ENCODE data around the gene LRP1B. TPM values are rescaled to one million over a fixed set of nuclear protein-coding genes. Genes with fewer than 3 reads are reported as not detected.

Gene LRP1B
- total and polyA plus RNA-seq, 7 experiments from 2014 or later = 0.10 TPM; not detected in 6

DNA sequence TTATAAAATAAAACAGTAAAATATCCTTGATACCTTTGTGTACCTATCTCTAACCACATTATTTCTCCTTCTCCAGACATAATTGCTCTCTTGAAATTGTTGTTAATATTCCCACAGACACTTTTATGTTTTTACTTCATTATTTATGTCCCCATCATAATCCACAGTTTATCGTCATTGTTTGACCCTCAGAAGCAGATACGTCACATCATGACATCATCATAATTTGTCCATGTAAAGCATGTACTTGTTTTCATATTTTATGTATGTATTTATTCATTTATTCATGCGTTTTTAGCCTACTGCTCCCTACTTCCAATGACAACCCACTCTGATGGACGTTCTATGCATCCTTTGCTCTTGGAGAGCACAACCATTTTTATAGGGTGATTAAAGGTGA is 1943.7 kb downstream of the LRP1B start:
- Histone ChIP-seq H3K36me3 (ENCODE audit: control insufficient read depth in 2 of 3, insufficient read depth in 3 of 3, low read length in 3 of 3) (no peaks in the 10 kb centered on the region), H3K4me1 (ENCODE audit: control insufficient read depth in 2 of 2, insufficient read depth in 2 of 2, low read length in 2 of 2) (no peaks in the 10 kb centered on the region), H3K27me3 (ENCODE audit: control insufficient read depth in 2 of 2, insufficient read depth in 2 of 2, low read length in 2 of 2) (no peaks in the 10 kb centered on the region), H3K9me3 (ENCODE audit: control insufficient read depth in 2 of 3, low read length in 3 of 3) (no peaks in the 10 kb centered on the region), H3K4me3 (ENCODE audit: low read length) (no peak overlapping the region), H3K27ac (ENCODE audit: low read depth, low read length) (no peak overlapping the region)
- Mint-ChIP-seq H3K27me3 (no peaks in the 10 kb centered on the region), H3K36me3 (no peaks in the 10 kb centered on the region), H3K27ac (no peak overlapping the region), H3K4me3 (no peak overlapping the region), H3K4me1 (no peaks in the 10 kb centered on the region), H3K9me3 (peaks cover 0 to 17% (median 5%) of the 10 kb centered on the region in 11 donors)
- intact Hi-C loops (cut with micrococcal nuclease) = no loop called here
- CTCF ChIA-PET = no interaction called here
- DNase-seq (no peak), ATAC-seq (no peak)
- POLR2A ChIA-PET = no interaction called here

DNA sequence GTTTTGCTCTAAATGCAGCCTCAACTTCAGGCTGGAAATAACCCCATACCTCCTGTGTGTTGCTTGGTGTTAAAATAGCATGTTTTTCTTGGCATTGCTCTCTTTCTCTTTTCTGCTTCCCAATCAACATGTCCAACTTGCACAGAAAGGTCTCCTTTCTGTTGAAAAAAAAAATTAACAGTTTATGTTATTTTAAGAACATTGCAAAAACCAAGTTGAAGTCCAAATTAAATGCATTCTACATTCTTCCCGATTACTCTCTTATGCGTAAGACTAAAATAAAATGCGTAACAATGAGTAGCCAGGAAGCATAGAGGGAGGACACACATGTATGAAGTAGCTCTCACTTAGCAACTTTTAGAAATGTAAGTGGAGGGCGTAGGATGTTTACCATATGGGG is 1944.5 kb downstream of the LRP1B start:
- H3K4me3 Mint-ChIP-seq = no peak overlapping the region
- intact Hi-C loops (cut with micrococcal nuclease) = no loop called here
- no peaks in the 10 kb centered on the region for H3K4me1 Mint-ChIP-seq
- Histone ChIP-seq H3K4me1 (ENCODE audit: control insufficient read depth in 2 of 2, insufficient read depth in 2 of 2, low read length in 2 of 2) (no peaks in the 10 kb centered on the region), H3K27ac (ENCODE audit: low read depth, low read length) (no peak overlapping the region), H3K4me3 (ENCODE audit: low read length) (no peak overlapping the region), H3K36me3 (ENCODE audit: control insufficient read depth in 2 of 3, insufficient read depth in 3 of 3, low read length in 3 of 3) (no peaks in the 10 kb centered on the region), H3K27me3 (ENCODE audit: control insufficient read depth in 2 of 2, insufficient read depth in 2 of 2, low read length in 2 of 2) (no peaks in the 10 kb centered on the region), H3K9me3 (ENCODE audit: control insufficient read depth in 2 of 3, low read length in 3 of 3) (no peaks in the 10 kb centered on the region)
- H3K27ac Mint-ChIP-seq = no peak overlapping the region
- ATAC-seq (no peak), DNase-seq (no peak)
- H3K9me3 Mint-ChIP-seq = peaks cover 0 to 17% (median 5%) of the 10 kb centered on the region in 11 donors
- POLR2A ChIA-PET = no interaction called here
- CTCF ChIA-PET = no interaction called here
- no peaks in the 10 kb centered on the region for H3K36me3 Mint-ChIP-seq
- no peaks in the 10 kb centered on the region for H3K27me3 Mint-ChIP-seq

DNA sequence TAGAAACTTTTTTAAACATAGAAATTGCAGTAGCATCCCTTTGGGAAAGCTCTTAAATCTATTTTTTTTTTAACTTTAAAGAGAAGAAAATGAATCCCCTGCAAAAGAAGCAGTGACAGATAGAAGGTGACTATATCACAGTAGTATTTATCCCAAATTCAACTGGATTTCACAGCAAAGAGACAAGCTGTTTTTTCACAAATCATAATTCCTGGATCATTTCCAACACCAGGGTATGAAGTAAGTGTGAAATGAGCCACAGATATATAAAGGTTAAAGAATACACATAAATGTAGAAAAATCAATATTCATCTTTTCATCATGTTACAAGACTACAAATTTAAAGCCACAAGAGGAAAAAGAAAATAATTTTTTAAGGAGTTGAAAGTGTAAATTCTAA is 1945.7 kb downstream of the LRP1B start:
- H3K36me3 Mint-ChIP-seq = no peaks in the 10 kb centered on the region
- POLR2A ChIA-PET = no interaction called here
- ATAC-seq (no peak), DNase-seq (no peak)
- CTCF ChIA-PET = no interaction called here
- no peak overlapping the region for H3K27ac Mint-ChIP-seq
- Histone ChIP-seq H3K4me1 (ENCODE audit: control insufficient read depth in 2 of 2, insufficient read depth in 2 of 2, low read length in 2 of 2) (no peaks in the 10 kb centered on the region), H3K27me3 (ENCODE audit: control insufficient read depth in 2 of 2, insufficient read depth in 2 of 2, low read length in 2 of 2) (no peaks in the 10 kb centered on the region), H3K27ac (ENCODE audit: low read depth, low read length) (no peak overlapping the region), H3K9me3 (ENCODE audit: control insufficient read depth in 2 of 3, low read length in 3 of 3) (no peaks in the 10 kb centered on the region), H3K4me3 (ENCODE audit: low read length) (no peak overlapping the region), H3K36me3 (ENCODE audit: control insufficient read depth in 2 of 3, insufficient read depth in 3 of 3, low read length in 3 of 3) (no peaks in the 10 kb centered on the region)
- intact Hi-C loops (cut with micrococcal nuclease) = no loop called here
- H3K9me3 Mint-ChIP-seq = peaks cover 0 to 17% (median 6%) of the 10 kb centered on the region in 11 donors
- no peaks in the 10 kb centered on the region for H3K27me3 Mint-ChIP-seq
- no peak overlapping the region for H3K4me3 Mint-ChIP-seq
- H3K4me1 Mint-ChIP-seq = no peaks in the 10 kb centered on the region

DNA sequence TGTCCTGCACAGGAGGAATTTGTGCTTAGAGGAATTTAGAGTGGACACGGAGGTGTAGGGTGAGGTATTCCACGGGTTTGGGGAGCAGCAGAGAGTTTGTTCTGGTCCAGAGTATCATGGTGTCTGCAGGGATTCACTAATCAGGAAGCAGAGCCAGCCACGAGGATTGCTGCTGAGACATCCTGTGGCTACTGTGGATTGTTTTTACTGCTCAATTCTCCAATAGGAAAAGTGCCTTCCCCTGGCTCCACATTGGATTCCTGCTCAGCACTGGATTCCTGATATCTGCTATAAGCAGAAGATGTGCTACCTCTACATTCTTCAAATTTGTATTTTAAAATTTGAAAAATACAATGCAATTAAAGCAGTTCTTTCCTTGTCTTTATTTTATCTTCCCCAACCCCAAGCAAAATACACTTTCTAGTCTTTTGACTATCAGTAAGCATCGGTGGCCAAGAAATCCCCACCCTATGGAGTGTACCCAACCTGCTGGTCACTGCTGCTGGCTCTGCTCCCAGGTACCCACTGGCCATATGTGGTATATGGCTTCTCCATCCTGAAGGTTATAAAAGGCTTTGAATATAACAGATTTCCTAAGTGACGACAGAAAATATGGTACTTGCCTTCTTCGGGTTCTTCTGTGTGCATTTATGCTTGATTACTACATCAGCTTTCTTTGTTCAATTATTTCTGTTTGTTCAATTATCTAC is 1947.6 kb downstream of the LRP1B start:
- CTCF ChIA-PET = no interaction called here
- H3K27me3 ChIP-seq (ENCODE audit: control insufficient read depth in 2 of 2, insufficient read depth in 2 of 2, low read length in 2 of 2) = no peaks in the 10 kb centered on the region
- no peak for DNase-seq

More for the DNA sequence above, 1947.6 kb downstream of the LRP1B start:
- no peaks in the 10 kb centered on the region for H3K36me3 ChIP-seq (ENCODE audit: control insufficient read depth in 2 of 3, insufficient read depth in 3 of 3, low read length in 3 of 3)
- POLR2A ChIA-PET = no interaction called here
- intact Hi-C loops (cut with micrococcal nuclease) = no loop called here
- H3K9me3 Mint-ChIP-seq = peaks cover 0 to 9% (median 5%) of the 10 kb centered on the region in 11 donors
- no peak overlapping the region for H3K27ac ChIP-seq (ENCODE audit: low read depth, low read length)
- no peaks in the 10 kb centered on the region for H3K4me1 Mint-ChIP-seq
- no peak overlapping the region for H3K4me3 Mint-ChIP-seq
- no peaks in the 10 kb centered on the region for H3K36me3 Mint-ChIP-seq
- H3K4me3 ChIP-seq (ENCODE audit: low read length) = no peak overlapping the region
- no peak overlapping the region for H3K27ac Mint-ChIP-seq
- no peaks in the 10 kb centered on the region for H3K9me3 ChIP-seq (ENCODE audit: control insufficient read depth in 2 of 3, low read length in 3 of 3)
- no peak for ATAC-seq
- H3K4me1 ChIP-seq (ENCODE audit: control insufficient read depth in 2 of 2, insufficient read depth in 2 of 2, low read length in 2 of 2) = no peaks in the 10 kb centered on the region
- H3K27me3 Mint-ChIP-seq = no peaks in the 10 kb centered on the region

Small RNA genes lying within 50 kb of the gene (microRNA-seq; reads per million reads assigned to microRNA genes)
- gene MIR7157 (ENCODE audit: borderline microRNAs expressed) = not detected

Data from naive thymus-derived CD4-positive, alpha-beta T cell (primary cell).